CD14-positive monocyte (primary cell): ENCODE measurements around the gene DRC1. TPM values are rescaled to one million over a fixed set of nuclear protein-coding genes. Genes with fewer than 3 reads are reported as not detected.

Experiments
- DNase-seq, 3 donors: peaks; one replicate each; pipeline ENCODE4 v3.0.0-alpha.2; 2011 to 2022
- H2AFZ ChIP-seq: 2 replicates; pipeline ENCODE4 v1.6.0; 2012; ENCODE audit warnings: mild to moderate bottlenecking, low read depth, low read length, inconsistent platforms; ENCODE audit not compliant: insufficient read depth, poor library complexity, severe bottlenecking
- H3K27ac ChIP-seq, 2 donors: 1 replicate in 1 of 2; 2 replicates in 1 of 2; pipeline ENCODE4 v1.5.1; 2012 to 2013; ENCODE audit warnings: low read length in 2 of 2, control low read depth in 1 of 2, inconsistent platforms in 1 of 2, low read depth in 1 of 2, mild to moderate bottlenecking in 1 of 2
- H3K27me3 ChIP-seq, 2 donors: one replicate each; pipeline versions ENCODE4 v1.6.0 to v1.6.1; 2011 to 2013; ENCODE audit warnings: low read length in 2 of 2; ENCODE audit not compliant: control insufficient read depth in 2 of 2, insufficient read depth in 2 of 2
- H3K36me3 ChIP-seq, 2 donors: replicated peaks in 1 of 2; 1 replicate in 1 of 2; 2 replicates in 1 of 2; pipeline versions ENCODE4 v1.5.1 to v1.6.1; 2012 to 2013; ENCODE audit warnings: low read length in 2 of 2, control low read depth in 1 of 2, inconsistent platforms in 1 of 2, mild to moderate bottlenecking in 1 of 2; ENCODE audit not compliant: insufficient read depth in 2 of 2, control insufficient read depth in 1 of 2
- H3K4me1 ChIP-seq, 2 donors: 1 replicate in 1 of 2; 2 replicates in 1 of 2; pipeline versions ENCODE4 v1.5.1 to v1.6.1; 2012 to 2013; ENCODE audit warnings: low read length in 2 of 2, control low read depth in 1 of 2, inconsistent platforms in 1 of 2, mild to moderate bottlenecking in 1 of 2, moderate library complexity in 1 of 2; ENCODE audit not compliant: insufficient read depth in 2 of 2, control insufficient read depth in 1 of 2
- H3K4me2 ChIP-seq: replicated peaks from 2 replicates; pipeline ENCODE3; 2012; ENCODE audit warnings: low read length, moderate library complexity, mild to moderate bottlenecking; ENCODE audit not compliant: poor library complexity, severe bottlenecking; ENCODE audit errors: extremely low read depth
- H3K4me3 ChIP-seq, 3 experiments: fragments of 200-600 bp in 1 of 3; sonication (generic) in 1 of 3; replicated peaks in 1 of 3; 1 replicate in 2 of 3; 2 replicates in 1 of 3; pipeline ENCODE4 v1.5.1; 2011 to 2013; ENCODE audit warnings: low read length in 3 of 3, mild to moderate bottlenecking in 3 of 3, control low read depth in 2 of 3, low read depth in 2 of 3, inconsistent platforms in 1 of 3, moderate library complexity in 1 of 3
- H3K79me2 ChIP-seq: 2 replicates; pipeline ENCODE4 v1.6.0; 2012; ENCODE audit warnings: mild to moderate bottlenecking, control low read depth, inconsistent platforms, low read length, moderate library complexity; ENCODE audit not compliant: insufficient read depth
- H3K9ac ChIP-seq: 2 replicates; pipeline ENCODE4 v1.6.0; 2017; ENCODE audit warnings: low read length, mild to moderate bottlenecking; ENCODE audit not compliant: insufficient read depth, poor library complexity, severe bottlenecking
- H3K9me3 ChIP-seq, 2 donors: replicated peaks in 1 of 2; 1 replicate in 1 of 2; 2 replicates in 1 of 2; pipeline versions ENCODE4 v1.5.1 to v1.6.1; 2012 to 2013; ENCODE audit warnings: low read length in 2 of 2, control low read depth in 1 of 2; ENCODE audit not compliant: control insufficient read depth in 1 of 2, insufficient read depth in 1 of 2
- H4K20me1 ChIP-seq: 2 replicates; pipeline ENCODE4 v1.6.0; 2012; ENCODE audit warnings: mild to moderate bottlenecking, low read length, control low read depth, moderate library complexity; ENCODE audit not compliant: insufficient read depth
- H3K27ac Mint-ChIP-seq, 7 donors: one replicate each; pipeline ENCODE4 v1.8.0; 2020; ENCODE audit warnings: mild to moderate bottlenecking in 7 of 7, mixed read lengths in 7 of 7, moderate library complexity in 6 of 7, inconsistent platforms in 2 of 7
- H3K27me3 Mint-ChIP-seq, 3 donors: one replicate each; pipeline ENCODE4 v1.8.0; 2021 to 2022; ENCODE audit warnings: low read depth in 3 of 3, mild to moderate bottlenecking in 3 of 3, mixed read lengths in 3 of 3, moderate library complexity in 3 of 3, inconsistent platforms in 1 of 3
- H3K36me3 Mint-ChIP-seq, 2 donors: one replicate each; pipeline ENCODE4 v1.8.0; 2020; ENCODE audit warnings: mixed read lengths in 2 of 2, inconsistent platforms in 1 of 2, mild to moderate bottlenecking in 1 of 2
- H3K4me1 Mint-ChIP-seq: one replicate; pipeline ENCODE4 v1.8.0; 2020; ENCODE audit warnings: mild to moderate bottlenecking, mixed read lengths
- H3K4me3 Mint-ChIP-seq, 2 donors: one replicate each; pipeline ENCODE4 v1.8.0; 2020; ENCODE audit warnings: mild to moderate bottlenecking in 2 of 2, mixed read lengths in 2 of 2, moderate library complexity in 1 of 2
- H3K9me3 Mint-ChIP-seq, 7 donors: one replicate each; pipeline ENCODE4 v1.8.0; 2020 to 2022; ENCODE audit warnings: mixed read lengths in 7 of 7, mild to moderate bottlenecking in 6 of 7, moderate library complexity in 6 of 7, inconsistent platforms in 2 of 7
- CTCF ChIP-seq: fragments of 200-600 bp; IDR thresholded peaks from one replicate; pipeline ENCODE4 v1.8.0; 2022; ENCODE audit warnings: antibody characterized with exemption, mild to moderate bottlenecking
- WGBS: methylation state at CpG from one replicate; pipeline ENCODE4 v1.1.5; 2013; ENCODE audit warnings: missing lambda C conversion rate; ENCODE audit not compliant: insufficient coverage; 5-methylcytosine and 5-hydroxymethylcytosine counted together
- intact Hi-C, 2 donors: fragments of 100-400 bp; cut with micrococcal nuclease; formaldehyde crosslinking; loops; one replicate each; pipeline versions ENCODE4 v1.15.0 to v1.15.1; 2023
- polyA plus RNA-seq, 3 donors: library from polyadenylated mRNA; depleted of rRNA in 1 of 3; unstranded in 2 of 3; stranded (reverse) in 1 of 3; fragments of 300-500 nt in 2 of 3; fragments of >200 nt in 1 of 3; fragmentation: Illumina TruSeq in 2 of 3; gene quantifications; 1 replicate in 2 of 3; 2 replicates in 1 of 3; pipeline ENCODE4 v1.2.3, GENCODE V29; 2012 to 2021

Gene DRC1
- polyA plus RNA-seq, 3 donors = not detected

GRCh38 chr2:26430826-26431225 is 29.1 kb downstream of the DRC1 start:
- Histone ChIP-seq H3K4me1 (no peaks in the 10 kb centered on the region), H3K9ac (no peak overlapping the region), H2AFZ (no peak overlapping the region), H3K27me3 (no peaks in the 10 kb centered on the region), H3K4me2 (no peak overlapping the region), H3K27ac (no peak overlapping the region), H4K20me1 (no peaks in the 10 kb centered on the region), H3K9me3 (no peaks in the 10 kb centered on the region), H3K79me2 (no peaks in the 10 kb centered on the region), H3K36me3 (no peaks in the 10 kb centered on the region), H3K4me3 (no peak overlapping the region)
- H3K4me1 Mint-ChIP-seq = peaks cover 6% of the 10 kb centered on the region
- peaks cover 0 to 9% (median 3%) of the 10 kb centered on the region in 3 donors for H3K27me3 Mint-ChIP-seq
- no peak for TF ChIP-seq CTCF
- H3K9me3 Mint-ChIP-seq = no peaks in the 10 kb centered on the region
- no peak overlapping the region for H3K4me3 Mint-ChIP-seq
- intact Hi-C loops = no loop called here
- no peaks in the 10 kb centered on the region for H3K36me3 Mint-ChIP-seq
- H3K27ac Mint-ChIP-seq = peak overlapping the region in 1 of 7 donors; percentile 17
- WGBS = 97% methylated on average over 5 of the region's 7 CpGs
- DNase-seq = no peak

- H3K9me3 Mint-ChIP-seq = no peaks in the 10 kb centered on the region
- H3K36me3 ChIP-seq = no peaks in the 10 kb centered on the region
- H3K27me3 ChIP-seq = no peaks in the 10 kb centered on the region
- H3K27me3 Mint-ChIP-seq = peaks cover 0 to 7% (median 5%) of the 10 kb centered on the region in 3 donors
- no peak overlapping the region for H3K4me2 ChIP-seq
- no peak overlapping the region for H2AFZ ChIP-seq
- H3K4me3 ChIP-seq = no peak overlapping the region
- H3K4me1 ChIP-seq = no peaks in the 10 kb centered on the region
- no peak for TF ChIP-seq CTCF
- no peak overlapping the region for H3K27ac ChIP-seq
- H3K79me2 ChIP-seq = no peaks in the 10 kb centered on the region
- no peak overlapping the region for H3K27ac Mint-ChIP-seq
- peaks cover 6% of the 10 kb centered on the region for H3K4me1 Mint-ChIP-seq
- H3K4me3 Mint-ChIP-seq = no peak overlapping the region
- no peaks in the 10 kb centered on the region for H4K20me1 ChIP-seq
- no peaks in the 10 kb centered on the region for H3K9me3 ChIP-seq
- no peak for DNase-seq
- H3K9ac ChIP-seq = no peak overlapping the region
- intact Hi-C loops = no loop called here
- no peaks in the 10 kb centered on the region for H3K36me3 Mint-ChIP-seq
These were observed 30.6 kb downstream of the DRC1 start for GRCh38 chr2:26432363-26432762.
